NCI-H1092 (cell line): ENCODE results near the gene PEPD.

Experiments used
- DNase-seq: peaks from one replicate; lab custom pipeline; 2025; lab: John Stamatoyannopoulos, UW

Gene PEPD

GRCh38 chr19:33358408-33358807 lies 163.2 kb downstream of the PEPD start:
- DNase-seq = no peak

GRCh38 chr19:33357556-33357955 lies 164.0 kb downstream of the PEPD start:
- no peak for DNase-seq

- DNase-seq = no peak
Measured at GRCh38 chr19:33355535-33355934, 166.1 kb downstream of the PEPD start.

- DNase-seq = no peak
Measured at GRCh38 chr19:33350538-33351309, 170.9 kb downstream of the PEPD start.

GRCh38 chr19:33349319-33350289 lies 172.0 kb downstream of the PEPD start:
- no peak for DNase-seq

- DNase-seq = no peak
Measured at GRCh38 chr19:33348301-33349010, 173.1 kb downstream of the PEPD start.

GRCh38 chr19:33347300-33347699 lies 174.3 kb downstream of the PEPD start:
- DNase-seq = no peak

GRCh38 chr19:33346665-33347064 lies 174.9 kb downstream of the PEPD start:
- DNase-seq = no peak

- no peak for DNase-seq
Measured at GRCh38 chr19:33345163-33345562, 176.4 kb downstream of the PEPD start.

GRCh38 chr19:33344573-33344925 lies 177.0 kb downstream of the PEPD start:
- DNase-seq = no peak

- no peak for DNase-seq
Measured at GRCh38 chr19:33343859-33344572, 177.6 kb downstream of the PEPD start.

- no peak for DNase-seq
Measured at GRCh38 chr19:33343301-33343700, 178.3 kb downstream of the PEPD start.

GRCh38 chr19:33340991-33341390 lies 180.6 kb downstream of the PEPD start:
- DNase-seq = no peak

- no peak for DNase-seq
Measured at GRCh38 chr19:33339016-33339984, 182.3 kb downstream of the PEPD start.
